Endodermal cell (in vitro differentiated cells): Measurements from ENCODE around the gene ZNF780B. TPM values are rescaled to one million over a fixed set of nuclear protein-coding genes. Genes with fewer than 3 reads are reported as not detected.
A peak's percentile ranks its signal among the peaks of the same experiment; 100 is the strongest.

Source experiments
- DNase-seq: peaks from one replicate; pipeline ENCODE4 v3.0.0-alpha.2; 2017
- H3K27ac ChIP-seq: 2 replicates; pipeline ENCODE4 v1.5.1; 2013; ENCODE audit warnings: mild to moderate bottlenecking, low read depth, low read length, moderate library complexity
- H3K27me3 ChIP-seq: 2 replicates; pipeline ENCODE4 v1.6.1; 2013; ENCODE audit warnings: mild to moderate bottlenecking, low read length, moderate library complexity; ENCODE audit not compliant: insufficient read depth, control insufficient read depth, poor library complexity, severe bottlenecking
- H3K36me3 ChIP-seq: 2 replicates; pipeline ENCODE4 v1.7.0; 2013; ENCODE audit warnings: mild to moderate bottlenecking, low read length, moderate library complexity; ENCODE audit not compliant: control insufficient read depth, insufficient read depth
- H3K4me1 ChIP-seq: one replicate; pipeline ENCODE4 v1.7.0; 2013; ENCODE audit warnings: low read length; ENCODE audit not compliant: control insufficient read depth, insufficient read depth
- H3K4me3 ChIP-seq: 2 replicates; pipeline ENCODE4 v1.5.1; 2013; ENCODE audit warnings: mild to moderate bottlenecking, low read length, moderate library complexity
- H3K9ac ChIP-seq: 2 replicates; pipeline ENCODE4 v1.6.1; 2013; ENCODE audit warnings: mild to moderate bottlenecking, low read length, moderate library complexity; ENCODE audit not compliant: poor library complexity, severe bottlenecking; ENCODE audit errors: extremely low read depth
- H3K9me3 ChIP-seq: 2 replicates; pipeline ENCODE4 v1.6.1; 2013; ENCODE audit warnings: mild to moderate bottlenecking, low read length, moderate library complexity; ENCODE audit not compliant: control insufficient read depth
- H3K27ac Mint-ChIP-seq: 2 replicates; pipeline ENCODE4 v1.8.0; 2020; ENCODE audit warnings: mixed read lengths
- H3K27me3 Mint-ChIP-seq: 2 replicates; pipeline ENCODE4 v1.8.0; 2021; ENCODE audit warnings: mild to moderate bottlenecking, mixed read lengths; ENCODE audit not compliant: insufficient read depth
- H3K36me3 Mint-ChIP-seq: 2 replicates; pipeline ENCODE4 v1.8.0; 2020; ENCODE audit warnings: low read depth, mixed read lengths
- H3K4me1 Mint-ChIP-seq: 2 replicates; pipeline ENCODE4 v1.8.0; 2020; ENCODE audit warnings: mixed read lengths
- H3K4me3 Mint-ChIP-seq: 2 replicates; pipeline ENCODE4 v1.8.0; 2020; ENCODE audit warnings: mild to moderate bottlenecking, moderate library complexity, mixed read lengths
- H3K9me3 Mint-ChIP-seq: 2 replicates; pipeline ENCODE4 v1.8.0; 2020; ENCODE audit warnings: mild to moderate bottlenecking, mixed read lengths
- CTCF ChIP-seq: fragments of 200-600 bp; sonication (generic); conservative IDR thresholded peaks from 2 replicates; pipeline ENCODE4 v1.5.0; 2021; ENCODE audit warnings: antibody characterized with exemption, mild to moderate bottlenecking
- WGBS, 2 experiments: methylation state at CpG; one replicate each; pipeline versions ENCODE4 v1.1.5 to v1.1.7; 2013; ENCODE audit warnings: missing lambda C conversion rate in 2 of 2, mixed read lengths in 1 of 2; ENCODE audit not compliant: insufficient coverage in 1 of 2, insufficient read length in 1 of 2; 5-methylcytosine and 5-hydroxymethylcytosine counted together
- total RNA-seq, 2 donors: library from RNA; stranded (reverse); fragmentation: NEBNext Ultra II Directional in 1 of 2; extraction: Animal tissue kit (Norgen Biotek cat#: 25700) in 1 of 2; gene quantifications; 2 replicates in 1 of 2; 3 replicates in 1 of 2; pipeline ENCODE4 v1.2.1, GENCODE V29; 2021

ZNF780B gene
- total RNA-seq, 2 donors from 2014 or later = 24.7 to 30.5 TPM

GRCh38 chr19:40035996-40036395, 20.0 kb downstream of the ZNF780B start:
- Mint-ChIP-seq H3K4me3 (no peak overlapping the region), H3K27me3 (no peaks in the 10 kb centered on the region), H3K36me3 (peaks cover 56% of the 10 kb centered on the region), H3K4me1 (no peaks in the 10 kb centered on the region), H3K9me3 (peaks cover 84% of the 10 kb centered on the region), H3K27ac (no peak overlapping the region)
- no peak for TF ChIP-seq CTCF
- DNase-seq = no peak
- H3K4me3 ChIP-seq = peak overlapping the region; percentile 66
- no peak overlapping the region for H3K9ac ChIP-seq
- no peaks in the 10 kb centered on the region for H3K4me1 ChIP-seq
- 88% methylated on average over 4 of the region's 4 CpGs; no CpG with 5 or more reads in 1 of the 2 experiments for WGBS, 2 experiments
- no peaks in the 10 kb centered on the region for H3K27me3 ChIP-seq
- H3K36me3 ChIP-seq = peaks cover 52% of the 10 kb centered on the region
- peaks cover 67% of the 10 kb centered on the region for H3K9me3 ChIP-seq
- H3K27ac ChIP-seq = no peak overlapping the region

GRCh38 chr19:40033989-40034560, 22.0 kb downstream of the ZNF780B start:
- Histone ChIP-seq H3K36me3 (peaks cover 52% of the 10 kb centered on the region), H3K27ac (no peak overlapping the region), H3K9me3 (peaks cover 86% of the 10 kb centered on the region), H3K4me3 (peak overlapping the region; percentile 66), H3K27me3 (no peaks in the 10 kb centered on the region), H3K4me1 (no peaks in the 10 kb centered on the region), H3K9ac (no peak overlapping the region)
- peaks cover 65% of the 10 kb centered on the region for H3K36me3 Mint-ChIP-seq
- no peak overlapping the region for H3K27ac Mint-ChIP-seq
- no peaks in the 10 kb centered on the region for H3K27me3 Mint-ChIP-seq
- DNase-seq = no peak
- H3K9me3 Mint-ChIP-seq = peaks cover 89% of the 10 kb centered on the region
- WGBS, 2 experiments = 88 to 100% methylated on average over 1 of the region's 2 CpGs
- H3K4me1 Mint-ChIP-seq = no peaks in the 10 kb centered on the region
- H3K4me3 Mint-ChIP-seq = no peak overlapping the region
- no peak for TF ChIP-seq CTCF

DNA sequence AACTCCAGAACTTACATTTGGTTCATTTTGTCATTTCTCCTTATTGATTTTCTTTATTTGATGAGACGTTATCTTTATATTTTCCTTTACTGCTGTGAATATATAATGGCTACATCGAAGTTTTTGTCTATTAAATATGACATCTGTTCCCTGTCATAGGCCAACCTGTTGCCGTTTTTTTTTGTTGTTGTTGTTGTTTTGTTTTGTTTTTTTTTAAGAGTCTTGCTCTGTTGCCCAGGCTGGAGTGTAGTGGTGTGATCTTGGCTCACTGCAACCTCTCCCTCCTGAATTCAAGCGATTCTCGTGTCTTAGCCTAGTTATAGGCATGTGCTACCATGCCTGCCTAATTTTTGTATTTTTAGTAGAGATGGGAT, 29.4 kb downstream of the ZNF780B start:
- H3K36me3 Mint-ChIP-seq = peaks cover 30% of the 10 kb centered on the region
- H3K9me3 ChIP-seq = peaks cover 92% of the 10 kb centered on the region

More for the DNA sequence above, 29.4 kb downstream of the ZNF780B start:
- no peak overlapping the region for H3K27ac ChIP-seq
- no peak overlapping the region for H3K4me3 Mint-ChIP-seq
- DNase-seq = no peak
- H3K27me3 ChIP-seq = no peaks in the 10 kb centered on the region
- H3K4me3 ChIP-seq = peak overlapping the region; percentile 68
- no peak overlapping the region for H3K9ac ChIP-seq
- H3K9me3 Mint-ChIP-seq = peaks cover 94% of the 10 kb centered on the region
- peaks cover 11% of the 10 kb centered on the region for H3K36me3 ChIP-seq
- no peaks in the 10 kb centered on the region for H3K4me1 Mint-ChIP-seq
- TF ChIP-seq CTCF = no peak
- H3K4me1 ChIP-seq = no peaks in the 10 kb centered on the region
- H3K27me3 Mint-ChIP-seq = peaks cover 8% of the 10 kb centered on the region
- no peak overlapping the region for H3K27ac Mint-ChIP-seq
- WGBS, 2 experiments = 98 to 100% methylated on average over 2 to 5 of the region's 5 CpGs
